Measurements from ENCODE around the gene MED16. TPM values are rescaled to one million over a fixed set of nuclear protein-coding genes. Genes with fewer than 3 reads are reported as not detected.
A peak's percentile ranks its signal among the peaks of the same experiment; 100 is the strongest.

MED16 gene
- total and polyA plus RNA-seq, 2 of the 13 experiments (the other 11 are each of a cell fraction or from before 2014, with no cell fraction given) = 13.3 to 14.8 TPM

GRCh38 chr19:934865-935479, 42.0 kb upstream of the MED16 start (continued):
- TF ChIP-seq ZNF367 (CRISPR knock-in tag; IDR thresholded peaks at IDR 0.05; ENCODE audit: borderline replicate concordance) (0 out of 2 replicates have a peak, but pooled peaks have one; percentile 67), ZNF670 (CRISPR knock-in tag; IDR thresholded peaks at IDR 0.05; ENCODE audit: borderline replicate concordance) (no peak), HNF1B (CRISPR knock-in tag; IDR thresholded peaks at IDR 0.05) (peak; percentile 89), ZNF747 (CRISPR knock-in tag; IDR thresholded peaks at IDR 0.05; ENCODE audit: borderline replicate concordance) (no peak; the same call in 1 of the 2 replicates), KLF15 (CRISPR knock-in tag; IDR thresholded peaks at IDR 0.05; ENCODE audit: borderline replicate concordance) (peak; percentile 39; the same call in 1 of the 2 replicates), SOX13 (IDR thresholded peaks at IDR 0.05) (no peak; the same call in 1 of the 2 replicates), SOX13 (CRISPR knock-in tag; conservative IDR thresholded peaks at IDR 0.05 in 1 of 2, IDR thresholded peaks at IDR 0.05 in 1 of 2) (peak in 1 of 2 experiments; percentile 85; a peak in 2 of 4 replicates), ATRX (CRISPR knock-in tag; IDR thresholded peaks at IDR 0.05; ENCODE audit: borderline replicate concordance) (no peak), ARID5B (CRISPR knock-in tag; IDR thresholded peaks at IDR 0.05) (peak; percentile 95), ZNF790 (CRISPR knock-in tag; IDR thresholded peaks at IDR 0.05; ENCODE audit: borderline replicate concordance) (no peak), KLF11 (CRISPR knock-in tag; IDR thresholded peaks at IDR 0.05) (peak; percentile 93), ZFAT (CRISPR knock-in tag; conservative IDR thresholded peaks at IDR 0.05) (no peak), ISX (CRISPR knock-in tag; conservative IDR thresholded peaks at IDR 0.05) (0 out of 2 replicates have a peak, but pooled peaks have one; percentile 40), ZNF143 (CRISPR knock-in tag; IDR thresholded peaks at IDR 0.05) (peak; percentile 54; the same call in 1 of the 2 replicates), ZNF513 (CRISPR knock-in tag; conservative IDR thresholded peaks at IDR 0.05) (no peak), JUND (CRISPR knock-in tag; IDR thresholded peaks at IDR 0.05) (peak; percentile 14; the same call in 1 of the 2 replicates), ZNF678 (CRISPR knock-in tag; IDR thresholded peaks at IDR 0.05) (peak; percentile 95; the same call in 1 of the 2 replicates), NFKB2 (CRISPR knock-in tag; IDR thresholded peaks at IDR 0.05; ENCODE audit: borderline replicate concordance) (peak; percentile 90; the same call in 1 of the 2 replicates), DBP (CRISPR knock-in tag; IDR thresholded peaks at IDR 0.05; ENCODE audit: not compliant biosample characterization) (no peak), MXD3 (CRISPR knock-in tag; IDR thresholded peaks at IDR 0.05) (peak; percentile 96), NKX3-1 (CRISPR knock-in tag; IDR thresholded peaks at IDR 0.05) (peak; percentile 69; the same call in 1 of the 2 replicates)
